GM12891 (cell line): ENCODE data around the gene UBE2H.

Experiments
- POLR2A ChIP-seq: IDR thresholded peaks from 2 replicates; pipeline ENCODE4 v1.6.1; 2011; ENCODE audit warnings: low read depth, low read length, control low read depth
- POLR2AphosphoS5 ChIP-seq: IDR thresholded peaks from 2 replicates; pipeline ENCODE4 v1.6.1; 2011; ENCODE audit warnings: low read depth, low read length, control low read depth

- TF ChIP-seq POLR2A = no peak
- no peak for TF ChIP-seq POLR2AphosphoS5
Observed at GRCh38 chr7:129886167-129886817, 66.5 kb downstream of the UBE2H start.
